Neuronal stem cell (in vitro differentiated cells): ENCODE results near the gene ODF2.

Experiments
- DNase-seq: peaks from one replicate; pipeline ENCODE4 v3.0.0-alpha.2; 2013; ENCODE audit warnings: low spot score
- H2AFZ ChIP-seq: one replicate; pipeline ENCODE4 v1.6.1; 2013; ENCODE audit warnings: mild to moderate bottlenecking, low read length, inconsistent platforms
- H2AK5ac ChIP-seq: 2 replicates; pipeline ENCODE4 v1.6.1; 2013; ENCODE audit warnings: low read depth, mild to moderate bottlenecking, inconsistent platforms, low read length, moderate library complexity, mixed read lengths
- H2BK120ac ChIP-seq: 2 replicates; pipeline ENCODE4 v1.6.1; 2013; ENCODE audit warnings: low read depth, mild to moderate bottlenecking, inconsistent platforms, low read length, moderate library complexity, mixed read lengths
- H2BK12ac ChIP-seq: one replicate; pipeline ENCODE4 v1.6.1; 2013; ENCODE audit warnings: low read length, inconsistent platforms
- H2BK15ac ChIP-seq: 2 replicates; pipeline ENCODE4 v1.6.1; 2013; ENCODE audit warnings: mild to moderate bottlenecking, low read length, inconsistent platforms, mixed read lengths
- H2BK5ac ChIP-seq: one replicate; pipeline ENCODE4 v1.6.1; 2013; ENCODE audit warnings: inconsistent platforms, mild to moderate bottlenecking, low read length, moderate library complexity
- H3K14ac ChIP-seq: one replicate; pipeline ENCODE4 v1.6.1; 2013; ENCODE audit warnings: low read length, inconsistent platforms
- H3K18ac ChIP-seq: 2 replicates; pipeline ENCODE4 v1.6.1; 2013; ENCODE audit warnings: low read length, inconsistent platforms
- H3K23ac ChIP-seq: 2 replicates; pipeline ENCODE4 v1.6.1; 2013; ENCODE audit warnings: low read depth, mild to moderate bottlenecking, mixed read lengths, low read length, inconsistent platforms; ENCODE audit not compliant: poor library complexity
- H3K27ac ChIP-seq: replicated peaks from 3 replicates; pipeline ENCODE4 v1.5.1; 2013; ENCODE audit warnings: low read length, inconsistent platforms
- H3K27me3 ChIP-seq, 3 experiments: 2 replicates each; pipeline ENCODE4 v1.6.1; 2013; ENCODE audit warnings: low read length in 3 of 3, mild to moderate bottlenecking in 2 of 3, inconsistent platforms in 1 of 3, low read depth in 1 of 3, mixed read lengths in 1 of 3, moderate library complexity in 1 of 3; ENCODE audit not compliant: control insufficient read depth in 3 of 3, insufficient read depth in 3 of 3
- H3K36me3 ChIP-seq, 2 donors: replicated peaks in 1 of 2; 2 replicates each; pipeline ENCODE4 v1.6.1; 2013; ENCODE audit warnings: low read length in 2 of 2; ENCODE audit not compliant: control insufficient read depth in 2 of 2, insufficient read depth in 2 of 2
- H3K4ac ChIP-seq: 2 replicates; pipeline ENCODE4 v1.6.1; 2013; ENCODE audit warnings: inconsistent platforms, mild to moderate bottlenecking, low read length, moderate library complexity
- H3K4me1 ChIP-seq, 2 donors: 1 replicate in 1 of 2; 2 replicates in 1 of 2; pipeline ENCODE4 v1.6.1; 2013; ENCODE audit warnings: low read length in 2 of 2, low read depth in 1 of 2; ENCODE audit not compliant: control insufficient read depth in 2 of 2, insufficient read depth in 1 of 2
- H3K4me2 ChIP-seq: one replicate; pipeline ENCODE4 v1.6.1; 2013; ENCODE audit warnings: mild to moderate bottlenecking, low read length, inconsistent platforms; ENCODE audit not compliant: insufficient read depth, poor library complexity, severe bottlenecking
- H3K4me3 ChIP-seq, 2 donors: 2 replicates each; pipeline ENCODE4 v1.5.1; 2013; ENCODE audit warnings: low read length in 2 of 2, mild to moderate bottlenecking in 2 of 2, inconsistent platforms in 1 of 2, moderate library complexity in 1 of 2
- H3K79me1 ChIP-seq: one replicate; pipeline ENCODE4 v1.6.1; 2013; ENCODE audit warnings: low read depth, mild to moderate bottlenecking, inconsistent platforms, low read length, moderate library complexity
- H3K9ac ChIP-seq: one replicate; pipeline ENCODE4 v1.6.1; 2013; ENCODE audit warnings: mild to moderate bottlenecking, low read depth, low read length, inconsistent platforms; ENCODE audit not compliant: poor library complexity
- H3K9me3 ChIP-seq, 2 donors: replicated peaks in 1 of 2; 2 replicates each; pipeline versions ENCODE3 to v1.6.1; 2013; ENCODE audit warnings: low read length in 2 of 2, mild to moderate bottlenecking in 2 of 2, inconsistent platforms in 1 of 2, low read depth in 1 of 2, mixed read lengths in 1 of 2, moderate library complexity in 1 of 2; ENCODE audit not compliant: control insufficient read depth in 2 of 2, insufficient read depth in 1 of 2
- H4K8ac ChIP-seq: one replicate; pipeline ENCODE4 v1.6.1; 2013; ENCODE audit warnings: low read depth, mild to moderate bottlenecking, inconsistent platforms, low read length, moderate library complexity
- H4K91ac ChIP-seq: one replicate; pipeline ENCODE4 v1.6.1; 2013; ENCODE audit warnings: low read length, low read depth, mild to moderate bottlenecking, inconsistent platforms; ENCODE audit not compliant: poor library complexity
- WGBS, 2 donors: extraction: QIAGEN DNeasy Blood & Tissue Kit; methylation state at CpG; one replicate each; pipeline ENCODE4 v1.1.7; 2013; ENCODE audit warnings: missing lambda C conversion rate in 2 of 2, mixed read lengths in 1 of 2; ENCODE audit not compliant: insufficient read length in 2 of 2, insufficient replicate concordance in 1 of 2; ENCODE audit errors: extremely low coverage in 2 of 2; 5-methylcytosine and 5-hydroxymethylcytosine counted together

Gene ODF2

DNA sequence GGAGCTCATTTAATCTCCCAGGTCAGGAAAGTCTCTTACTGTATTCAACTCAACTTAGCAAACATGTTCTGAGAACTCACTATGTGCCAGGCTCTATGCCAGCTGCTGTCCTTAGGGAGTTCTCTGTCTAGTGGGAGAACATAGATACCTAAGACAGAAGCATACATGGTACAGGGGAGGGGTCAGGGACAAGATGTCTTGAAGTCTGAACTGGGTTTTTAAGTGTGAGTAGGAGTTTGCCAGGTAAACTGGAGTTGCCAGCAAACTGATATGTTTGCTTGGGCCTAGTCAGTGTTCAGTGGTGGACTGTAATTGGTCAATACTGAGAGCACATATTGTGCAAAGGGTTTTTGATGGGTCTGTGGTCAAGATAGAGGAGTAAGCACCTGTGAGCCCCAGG lies 30.4 kb downstream of the ODF2 start:
- no peak overlapping the region for H3K23ac ChIP-seq
- H3K14ac ChIP-seq, result no peak overlapping the region
- peaks cover 33 to 94% of the 10 kb centered on the region in 2 donors for H3K36me3 ChIP-seq
- no peaks in the 10 kb centered on the region for H3K79me1 ChIP-seq
- H3K9me3 ChIP-seq, result no peaks in the 10 kb centered on the region
- no peak overlapping the region for H4K91ac ChIP-seq
- H4K8ac ChIP-seq, result no peak overlapping the region
- no peak overlapping the region for H3K4me3 ChIP-seq
- H2AFZ ChIP-seq, result no peak overlapping the region
- H3K27me3 ChIP-seq, result no peaks in the 10 kb centered on the region
- no peak overlapping the region for H3K4ac ChIP-seq
- no peak overlapping the region for H3K9ac ChIP-seq
- H2BK120ac ChIP-seq, result no peak overlapping the region
- DNase-seq, result no peak
- H3K4me1 ChIP-seq, result no peaks in the 10 kb centered on the region
- H2BK12ac ChIP-seq, result no peak overlapping the region
- H2BK15ac ChIP-seq, result no peak overlapping the region
- no peak overlapping the region for H3K27ac ChIP-seq
- no peak overlapping the region for H3K4me2 ChIP-seq
- H3K18ac ChIP-seq, result no peak overlapping the region
- no peak overlapping the region for H2BK5ac ChIP-seq
- no peak overlapping the region for H2AK5ac ChIP-seq

DNA sequence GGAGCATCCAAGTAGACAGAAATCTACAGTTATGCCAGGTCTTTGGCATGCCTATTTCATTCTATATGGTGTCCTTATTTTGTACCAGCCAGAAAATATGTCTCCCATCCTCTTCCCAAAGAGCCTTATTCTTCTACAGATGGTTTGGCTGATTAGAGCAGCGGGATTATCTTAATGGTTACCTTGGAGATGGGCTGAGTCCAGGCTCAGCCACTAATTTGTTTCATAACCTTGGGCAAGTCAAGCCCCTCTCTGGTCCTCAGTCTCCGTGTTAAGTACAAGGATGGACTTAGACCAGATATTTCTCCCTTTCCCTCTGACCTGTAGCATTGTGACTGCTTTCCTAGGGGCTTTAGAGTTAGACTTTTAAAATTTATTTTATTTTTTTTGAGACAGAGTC lies 37.6 kb downstream of the ODF2 start:
- no peaks in the 10 kb centered on the region for H3K79me1 ChIP-seq
- no peak overlapping the region for H3K9ac ChIP-seq
- no peak overlapping the region for H3K4ac ChIP-seq
- no peak overlapping the region for H2BK5ac ChIP-seq
- no peak overlapping the region for H4K8ac ChIP-seq
- no peaks in the 10 kb centered on the region for H3K4me1 ChIP-seq
- H2AK5ac ChIP-seq, result no peak overlapping the region
- no peak overlapping the region for H2BK15ac ChIP-seq
- H3K36me3 ChIP-seq, result peaks cover 34 to 92% of the 10 kb centered on the region in 2 donors
- DNase-seq, result no peak
- H2AFZ ChIP-seq, result no peak overlapping the region
- no peak overlapping the region for H3K18ac ChIP-seq
- no peak overlapping the region for H3K14ac ChIP-seq
- H3K9me3 ChIP-seq, result no peaks in the 10 kb centered on the region
- no peak overlapping the region for H2BK12ac ChIP-seq
- H3K4me3 ChIP-seq, result no peak overlapping the region
- WGBS, 2 donors, result no CpG with 5 or more reads among the region's 2 CpGs
- H4K91ac ChIP-seq, result no peak overlapping the region
- H3K23ac ChIP-seq, result no peak overlapping the region
- H3K4me2 ChIP-seq, result no peak overlapping the region
- no peak overlapping the region for H2BK120ac ChIP-seq
- no peak overlapping the region for H3K27ac ChIP-seq
- H3K27me3 ChIP-seq, result no peaks in the 10 kb centered on the region

DNA sequence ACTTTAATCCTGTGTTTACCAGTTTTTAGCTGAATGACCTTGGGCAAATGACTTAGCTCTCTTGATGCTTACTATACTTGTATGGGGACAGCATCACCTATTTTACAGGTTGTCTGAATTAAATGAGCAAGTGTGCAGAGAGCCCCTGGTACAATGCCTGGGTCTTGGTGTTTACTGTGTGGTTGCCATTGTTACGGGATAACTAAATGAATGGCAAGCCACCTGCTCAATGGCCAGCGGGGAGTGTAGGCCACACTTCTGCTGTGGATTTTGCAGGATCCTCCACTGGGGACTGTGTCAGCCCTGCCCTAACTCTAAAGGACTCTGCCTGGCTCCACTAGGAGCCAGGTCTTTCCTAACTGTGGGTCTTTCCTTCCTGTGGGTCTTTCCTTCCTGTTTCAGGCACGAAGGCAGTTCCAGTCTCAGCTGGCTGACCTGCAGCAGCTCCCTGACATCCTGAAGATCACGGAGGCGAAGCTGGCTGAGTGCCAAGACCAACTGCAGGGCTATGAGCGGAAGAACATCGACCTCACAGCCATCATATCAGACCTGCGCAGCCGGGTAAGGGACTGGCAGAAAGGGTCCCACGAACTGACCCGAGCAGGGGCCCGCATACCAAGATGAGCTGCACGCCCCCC lies 38.4 kb downstream of the ODF2 start:
- Histone ChIP-seq H3K4me3 (no peak overlapping the region), H4K91ac (no peak overlapping the region), H3K23ac (no peak overlapping the region), H3K79me1 (no peaks in the 10 kb centered on the region), H3K14ac (no peak overlapping the region), H3K27ac (no peak overlapping the region), H2AK5ac (no peak overlapping the region), H3K4me2 (no peak overlapping the region), H3K4ac (no peak overlapping the region), H2BK15ac (no peak overlapping the region), H3K27me3 (no peaks in the 10 kb centered on the region), H3K18ac (no peak overlapping the region), H3K4me1 (no peaks in the 10 kb centered on the region), H2BK5ac (no peak overlapping the region), H3K36me3 (peaks cover 39 to 94% of the 10 kb centered on the region in 2 donors), H3K9ac (no peak overlapping the region), H2BK120ac (no peak overlapping the region), H4K8ac (no peak overlapping the region), H2AFZ (no peak overlapping the region), H3K9me3 (no peaks in the 10 kb centered on the region), H2BK12ac (no peak overlapping the region)
- DNase-seq, result no peak
- no CpG with 5 or more reads among the region's 13 CpGs for WGBS, 2 donors

DNA sequence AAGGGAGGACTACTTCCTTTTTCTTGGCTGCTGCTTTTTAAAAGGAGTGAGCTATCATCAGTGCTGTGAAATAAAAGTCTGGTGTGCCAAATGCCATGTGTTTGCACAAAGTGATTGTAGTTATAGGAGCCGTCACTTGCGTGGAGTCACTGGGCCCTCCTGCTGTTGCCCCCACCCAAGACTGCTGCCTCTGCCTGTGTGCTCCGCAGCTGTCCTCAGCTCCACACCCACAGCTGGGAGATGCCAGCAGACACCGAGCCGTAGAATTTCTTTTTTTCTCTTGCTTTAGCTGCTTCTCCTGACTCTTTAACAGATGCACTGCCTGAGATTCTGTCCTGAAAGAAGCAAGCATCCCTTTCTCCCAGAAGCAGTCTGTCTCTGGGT lies 38.9 kb downstream of the ODF2 start:
- Histone ChIP-seq H2BK15ac (no peak overlapping the region), H3K9ac (no peak overlapping the region), H3K27ac (no peak overlapping the region), H3K79me1 (no peaks in the 10 kb centered on the region), H2BK5ac (no peak overlapping the region), H2BK120ac (no peak overlapping the region), H3K4me2 (no peak overlapping the region), H3K23ac (no peak overlapping the region), H2BK12ac (no peak overlapping the region), H3K36me3 (peaks cover 40 to 94% of the 10 kb centered on the region in 2 donors), H3K4ac (no peak overlapping the region), H2AFZ (no peak overlapping the region), H3K18ac (no peak overlapping the region), H3K27me3 (no peaks in the 10 kb centered on the region), H3K9me3 (no peaks in the 10 kb centered on the region), H4K91ac (no peak overlapping the region), H2AK5ac (no peak overlapping the region), H3K4me3 (no peak overlapping the region), H4K8ac (no peak overlapping the region), H3K14ac (no peak overlapping the region), H3K4me1 (no peaks in the 10 kb centered on the region)
- DNase-seq, result no peak
- WGBS, 2 donors, result no CpG with 5 or more reads among the region's 5 CpGs
